Cardiac muscle cell (in vitro differentiated cells and primary cell): ENCODE results near the gene SRRM3. TPM values are rescaled to one million over a fixed set of nuclear protein-coding genes. Genes with fewer than 3 reads are reported as not detected.
A peak's percentile ranks its signal among the peaks of the same experiment; 100 is the strongest.

Experiments used
- DNase-seq, 2 donors: peaks; one replicate each; pipeline versions ENCODE4 v3.0.0 to v3.0.0-alpha.2; 2010 to 2017; ENCODE audit warnings: low read depth in 1 of 2, low spot score in 1 of 2
- H3K27ac ChIP-seq: fragments of 200-600 bp; sonication (generic); 2 replicates; pipeline ENCODE4 v1.5.1; 2016
- H3K27me3 ChIP-seq: fragments of 200-600 bp; sonication (generic); 2 replicates; pipeline ENCODE4 v1.6.0; 2016; ENCODE audit warnings: control low read depth
- H3K36me3 ChIP-seq: fragments of 200-600 bp; sonication (generic); 2 replicates; pipeline ENCODE4 v1.5.1; 2016; ENCODE audit warnings: control low read depth
- H3K4me1 ChIP-seq: fragments of 200-600 bp; sonication (generic); 2 replicates; pipeline ENCODE4 v1.8.1; 2017; ENCODE audit warnings: low read depth, mild to moderate bottlenecking, mixed run types
- H3K4me3 ChIP-seq: fragments of 200-600 bp; sonication (generic); 2 replicates; pipeline ENCODE4 v1.5.1; 2016; ENCODE audit warnings: mild to moderate bottlenecking
- H3K9me3 ChIP-seq: fragments of 200-600 bp; sonication (generic); 2 replicates; pipeline ENCODE4 v1.5.1; 2017; ENCODE audit warnings: low read depth, mild to moderate bottlenecking, control low read depth
- polyA plus RNA-seq: library from polyadenylated mRNA; unstranded; fragments of >200 nt; fragmentation: Nextera tagmentation; extraction: Ambion mirVana; gene quantifications from 2 replicates; pipeline ENCODE4 v1.2.1, GENCODE V29; 2016
- total RNA-seq: library from RNA; depleted of rRNA; stranded (reverse); fragments of >200 nt; gene quantifications from 2 replicates; pipeline ENCODE4 v1.2.3, GENCODE V29; 2016
- TF ChIP-seq, protein P1 (sequence below): IDR thresholded peaks from 2 replicates; pipeline ENCODE4 v1.5.1; 2012; ENCODE audit warnings: low read depth, mild to moderate bottlenecking, low read length

The SRRM3 gene
- total and polyA plus RNA-seq, 2 experiments from 2014 or later: 0.89 to 2.7 TPM

DNA sequence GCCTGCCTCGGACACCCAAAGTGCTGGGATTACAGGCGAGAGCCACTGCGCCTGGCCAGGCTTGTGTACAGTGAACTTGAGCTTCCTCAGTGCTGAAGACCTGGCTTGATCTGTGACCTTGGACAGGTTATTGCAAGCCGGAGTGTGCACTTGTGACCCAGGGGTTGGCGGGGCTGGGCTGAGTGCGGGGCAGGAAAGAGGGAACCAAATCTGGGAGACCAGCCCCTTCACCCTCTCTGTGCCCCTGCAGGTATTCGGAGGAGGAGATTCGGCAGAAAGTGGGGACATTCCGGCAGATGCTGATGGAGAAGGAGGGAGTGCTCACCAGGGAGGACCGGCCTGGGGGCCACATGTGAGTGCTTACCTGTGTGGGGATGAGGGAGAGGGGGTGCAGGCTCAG is 46.2 kb downstream of the SRRM3 start:
- DNase-seq: no peak
- H3K36me3 ChIP-seq: no peaks in the 10 kb centered on the region
- no peaks in the 10 kb centered on the region for H3K4me1 ChIP-seq
- no peak overlapping the region for H3K27ac ChIP-seq
- H3K27me3 ChIP-seq: no peaks in the 10 kb centered on the region
- H3K9me3 ChIP-seq: no peaks in the 10 kb centered on the region
- no peak overlapping the region for H3K4me3 ChIP-seq
- TF ChIP-seq, protein P1, sequence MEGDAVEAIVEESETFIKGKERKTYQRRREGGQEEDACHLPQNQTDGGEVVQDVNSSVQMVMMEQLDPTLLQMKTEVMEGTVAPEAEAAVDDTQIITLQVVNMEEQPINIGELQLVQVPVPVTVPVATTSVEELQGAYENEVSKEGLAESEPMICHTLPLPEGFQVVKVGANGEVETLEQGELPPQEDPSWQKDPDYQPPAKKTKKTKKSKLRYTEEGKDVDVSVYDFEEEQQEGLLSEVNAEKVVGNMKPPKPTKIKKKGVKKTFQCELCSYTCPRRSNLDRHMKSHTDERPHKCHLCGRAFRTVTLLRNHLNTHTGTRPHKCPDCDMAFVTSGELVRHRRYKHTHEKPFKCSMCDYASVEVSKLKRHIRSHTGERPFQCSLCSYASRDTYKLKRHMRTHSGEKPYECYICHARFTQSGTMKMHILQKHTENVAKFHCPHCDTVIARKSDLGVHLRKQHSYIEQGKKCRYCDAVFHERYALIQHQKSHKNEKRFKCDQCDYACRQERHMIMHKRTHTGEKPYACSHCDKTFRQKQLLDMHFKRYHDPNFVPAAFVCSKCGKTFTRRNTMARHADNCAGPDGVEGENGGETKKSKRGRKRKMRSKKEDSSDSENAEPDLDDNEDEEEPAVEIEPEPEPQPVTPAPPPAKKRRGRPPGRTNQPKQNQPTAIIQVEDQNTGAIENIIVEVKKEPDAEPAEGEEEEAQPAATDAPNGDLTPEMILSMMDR: no peak

DNA sequence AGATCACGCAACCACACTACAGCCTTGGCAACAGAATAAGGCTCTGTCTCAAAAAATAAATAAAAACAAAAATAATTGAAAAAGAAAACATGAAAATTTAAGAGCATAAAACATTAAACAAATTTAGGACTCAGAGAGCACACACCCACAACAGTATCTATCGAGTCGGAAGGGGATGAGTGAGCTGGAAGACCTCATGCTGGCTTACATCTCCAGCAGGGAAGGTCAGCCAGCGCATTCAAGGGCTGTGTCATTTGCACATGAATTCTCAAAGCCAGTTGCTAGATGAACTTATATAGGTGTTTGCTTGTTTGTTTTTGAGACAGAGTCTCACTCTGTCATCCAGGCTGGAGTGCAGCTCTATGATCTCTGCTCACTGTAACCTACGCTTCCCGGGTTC is 50.3 kb downstream of the SRRM3 start:
- H3K9me3 ChIP-seq: no peaks in the 10 kb centered on the region
- no peaks in the 10 kb centered on the region for H3K27me3 ChIP-seq
- no peak for DNase-seq
- H3K4me1 ChIP-seq: no peaks in the 10 kb centered on the region
- TF ChIP-seq, protein P1: no peak
- no peak overlapping the region for H3K4me3 ChIP-seq
- H3K36me3 ChIP-seq: no peaks in the 10 kb centered on the region
- no peak overlapping the region for H3K27ac ChIP-seq

DNA sequence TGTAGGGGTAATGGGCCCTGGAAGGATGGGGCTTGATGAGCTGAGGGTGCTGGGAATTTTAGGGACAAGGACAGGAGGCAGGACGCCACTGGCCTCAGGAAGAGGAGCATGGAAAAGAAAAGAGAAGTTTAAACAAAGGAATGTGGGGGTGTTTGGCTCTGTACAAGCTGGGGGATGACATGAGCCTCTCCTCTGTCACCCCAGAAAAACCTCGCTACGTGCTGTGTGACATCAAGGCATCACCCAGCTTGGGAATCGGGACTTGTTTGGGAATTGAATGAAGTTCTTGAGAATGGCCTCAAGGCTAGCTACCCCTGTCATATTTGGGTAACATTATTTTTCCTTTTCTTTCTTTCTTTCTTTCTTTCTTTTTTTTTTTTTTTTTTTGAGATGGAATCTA is 53.1 kb downstream of the SRRM3 start:
- DNase-seq: no peak
- Histone ChIP-seq H3K27ac (no peak overlapping the region), H3K4me1 (no peaks in the 10 kb centered on the region), H3K36me3 (no peaks in the 10 kb centered on the region), H3K9me3 (no peaks in the 10 kb centered on the region), H3K27me3 (no peaks in the 10 kb centered on the region), H3K4me3 (no peak overlapping the region)
- TF ChIP-seq, protein P1: no peak

DNA sequence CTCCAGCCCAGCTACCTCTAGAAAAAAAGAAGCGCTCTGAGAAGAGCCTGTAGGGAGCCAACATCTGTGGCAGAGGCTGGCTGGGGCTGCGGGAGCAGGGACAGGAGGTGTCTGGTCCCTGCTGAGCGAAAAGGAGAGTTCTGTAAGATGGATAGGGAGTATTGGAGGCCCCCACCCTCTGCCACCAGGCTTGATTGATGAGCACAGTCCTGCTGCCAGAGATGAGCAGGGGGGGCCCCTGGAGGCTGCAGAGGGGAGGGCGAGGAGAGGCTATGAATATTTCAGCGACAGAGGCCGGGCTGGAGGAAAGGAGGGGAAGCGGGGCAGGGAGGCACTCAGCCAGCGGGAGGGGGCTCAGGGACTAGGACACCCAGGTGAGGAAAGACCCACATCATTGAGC is 56.3 kb downstream of the SRRM3 start:
- Histone ChIP-seq H3K36me3 (no peaks in the 10 kb centered on the region), H3K27ac (no peak overlapping the region), H3K4me1 (no peaks in the 10 kb centered on the region), H3K9me3 (no peaks in the 10 kb centered on the region), H3K27me3 (no peaks in the 10 kb centered on the region), H3K4me3 (no peak overlapping the region)
- DNase-seq: no peak
- TF ChIP-seq, protein P1: no peak

DNA sequence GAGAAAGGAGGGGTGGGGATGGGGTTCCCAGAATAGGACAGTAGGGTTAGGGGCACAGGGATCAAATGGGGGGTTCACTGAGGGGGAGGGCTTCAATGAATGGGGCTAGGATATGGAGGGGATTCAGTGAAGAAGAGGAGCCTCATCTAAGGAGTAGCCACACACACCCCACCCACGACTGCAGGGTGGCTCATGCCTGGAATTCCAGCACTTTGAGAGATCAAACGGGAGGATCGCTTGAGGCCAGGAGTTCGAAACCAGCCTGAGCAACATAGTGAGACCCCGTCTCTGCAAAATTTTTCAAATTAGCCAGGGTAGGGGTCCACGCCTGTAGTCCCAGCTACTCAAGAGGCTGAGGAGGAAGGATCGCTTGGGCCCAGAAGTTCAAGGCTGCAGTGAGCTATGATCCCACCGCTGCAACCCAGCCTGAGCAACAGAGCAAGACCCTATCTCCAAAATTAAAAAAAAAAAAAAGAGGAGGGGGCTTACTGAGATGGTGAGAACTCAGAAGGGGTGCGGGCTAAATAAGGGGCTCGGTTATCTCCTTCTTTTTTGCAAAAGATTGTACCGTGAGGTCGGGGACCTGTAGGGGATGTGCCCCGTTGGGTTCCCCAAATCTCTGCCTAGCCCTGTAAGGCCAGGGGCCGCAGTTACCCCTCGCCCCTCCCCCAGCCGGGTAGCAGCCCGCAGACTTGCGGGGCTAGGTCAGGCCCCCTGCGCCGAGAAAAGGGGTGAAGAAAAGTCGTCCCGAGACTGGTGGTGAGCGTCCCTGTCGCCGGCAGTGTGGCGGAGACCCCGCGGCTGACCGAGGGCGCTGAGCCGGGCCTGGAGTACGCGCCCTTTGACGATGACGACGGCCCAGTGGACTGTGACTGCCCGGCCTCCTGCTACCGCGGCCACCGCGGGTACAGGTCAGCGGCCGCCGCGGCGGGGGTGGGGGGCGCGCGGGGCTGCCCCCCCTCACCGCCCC is 57.7 kb downstream of the SRRM3 start:
- Histone ChIP-seq H3K27ac (no peak overlapping the region), H3K36me3 (no peaks in the 10 kb centered on the region), H3K9me3 (no peaks in the 10 kb centered on the region), H3K4me1 (no peaks in the 10 kb centered on the region), H3K4me3 (peak overlapping the region; percentile 68), H3K27me3 (no peaks in the 10 kb centered on the region)
- DNase-seq: peak in 1 of 2 donors; percentile 40
- TF ChIP-seq, protein P1: no peak
